GM12891 (cell line): ENCODE measurements around the gene TUBA1A.

Experiments
- POLR2A ChIP-seq: IDR thresholded peaks from 2 replicates; pipeline ENCODE4 v1.6.1; 2011; ENCODE audit warnings: low read depth, low read length, control low read depth
- POU2F2 ChIP-seq: IDR thresholded peaks from 2 replicates; pipeline ENCODE4 v1.6.1; 2011; ENCODE audit warnings: low read depth, mild to moderate bottlenecking, control low read depth, low read length, moderate library complexity

DNA sequence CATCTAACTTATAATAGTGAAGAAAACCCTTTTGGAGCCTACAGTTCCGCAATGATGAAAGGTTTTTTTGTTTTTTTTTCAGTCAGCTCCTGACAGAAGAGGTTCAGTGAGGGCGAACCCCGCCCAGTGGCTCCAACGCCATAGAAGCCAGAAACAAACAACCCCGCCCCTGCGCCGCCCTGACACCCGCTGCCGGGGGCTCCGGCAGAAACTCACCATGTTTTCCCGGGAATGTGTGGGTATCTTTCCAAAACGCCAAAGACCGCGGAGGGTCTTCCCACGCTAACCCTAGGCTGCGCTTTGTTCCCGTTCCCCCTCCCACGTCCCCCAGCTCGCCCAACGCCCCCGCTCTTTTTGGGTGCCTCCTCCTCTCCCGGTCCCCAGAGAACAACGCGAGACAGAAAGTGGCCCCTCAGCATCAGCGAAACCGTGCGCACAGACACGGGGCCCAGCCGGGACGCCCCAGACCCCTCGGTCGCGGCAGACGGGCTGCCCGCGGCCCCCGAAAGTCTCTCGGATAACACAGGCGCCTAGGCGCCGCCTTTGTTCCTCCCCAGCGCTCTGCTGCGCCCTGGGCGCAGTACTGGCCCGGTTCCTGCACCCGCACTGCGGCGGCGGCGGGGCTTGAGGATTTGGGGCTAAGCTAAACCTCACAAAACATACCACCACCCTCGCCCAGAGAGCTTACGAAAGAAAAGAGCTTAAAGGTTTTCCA, 522 bp downstream of the TUBA1A start:
- no peak for TF ChIP-seq POLR2A
- TF ChIP-seq POU2F2: no peak
